Epithelial cell of proximal tubule (primary cell): ENCODE data around the gene C10orf67. TPM values are rescaled to one million over a fixed set of nuclear protein-coding genes. Genes with fewer than 3 reads are reported as not detected.
A peak's percentile ranks its signal among the peaks of the same experiment; 100 is the strongest.
"Not testable (repeated sequence)": the region's sequence is repeated elsewhere in the genome, so short reads cannot be mapped to it uniquely, and the experiment has no call there.

Experiments used
- DNase-seq: peaks from one replicate; pipeline ENCODE4 v3.0.0-alpha.2; 2011; ENCODE audit warnings: low read depth
- H3K4me3 ChIP-seq: 2 replicates; pipeline ENCODE4 v1.5.1; 2011; ENCODE audit warnings: low read depth, mild to moderate bottlenecking, low read length
- CTCF ChIP-seq: conservative IDR thresholded peaks from 2 replicates; pipeline ENCODE4 v1.5.1; 2012; ENCODE audit warnings: low read depth, mild to moderate bottlenecking, low read length
- total RNA-seq: library from RNA; depleted of rRNA; stranded (reverse); fragments of >200 nt; gene quantifications from 2 replicates; pipeline ENCODE4 v1.2.3, GENCODE V29; 2015

C10orf67 gene
- total RNA-seq, 1 donor from 2014 or later, result 0.40 TPM

GRCh38 chr10:23314835-23315239 is 29.8 kb downstream of the C10orf67 start:
- peak; percentile 69 for TF ChIP-seq CTCF
- peak; percentile 71 for DNase-seq
- H3K4me3 ChIP-seq, result no peak overlapping the region

- no peak for TF ChIP-seq CTCF
- DNase-seq, result no peak
- H3K4me3 ChIP-seq, result no peak overlapping the region
Measured at GRCh38 chr10:23311034-23311433, 33.6 kb downstream of the C10orf67 start.

GRCh38 chr10:23310404-23310803 is 34.2 kb downstream of the C10orf67 start:
- H3K4me3 ChIP-seq, result no peak overlapping the region
- TF ChIP-seq CTCF, result no peak
- DNase-seq, result peak; percentile 35

GRCh38 chr10:23299961-23300360 is 44.6 kb downstream of the C10orf67 start:
- not testable (repeated sequence) for H3K4me3 ChIP-seq, DNase-seq

- DNase-seq, result no peak
- H3K4me3 ChIP-seq, result no peak overlapping the region
- TF ChIP-seq CTCF, result peak; percentile 71
Measured at GRCh38 chr10:23294638-23295247, 49.9 kb downstream of the C10orf67 start.

- DNase-seq, result no peak
- H3K4me3 ChIP-seq, result no peak overlapping the region
- TF ChIP-seq CTCF, result no peak
Measured at GRCh38 chr10:23293973-23294590, 50.5 kb downstream of the C10orf67 start.

GRCh38 chr10:23293145-23293724 is 51.4 kb downstream of the C10orf67 start:
- no peak overlapping the region for H3K4me3 ChIP-seq
- peak; percentile 82 for TF ChIP-seq CTCF
- DNase-seq, result no peak
